HG02970 (cell line): ENCODE measurements around the gene REXO1.
"Not testable (repeated sequence)": the region's sequence is repeated elsewhere in the genome, so short reads cannot be mapped to it uniquely, and the experiment has no call there.

ENCODE experiments used
- ATAC-seq: cut with Tn5 transposase; IDR thresholded peaks from one replicate; pipeline ENCODE4 v1.9.1; 2021; ENCODE audit warnings: mild to moderate bottlenecking, moderate library complexity, moderate number of reproducible peaks; ENCODE audit not compliant: unreplicated experiment, low FRiP score

REXO1 gene, protein sequence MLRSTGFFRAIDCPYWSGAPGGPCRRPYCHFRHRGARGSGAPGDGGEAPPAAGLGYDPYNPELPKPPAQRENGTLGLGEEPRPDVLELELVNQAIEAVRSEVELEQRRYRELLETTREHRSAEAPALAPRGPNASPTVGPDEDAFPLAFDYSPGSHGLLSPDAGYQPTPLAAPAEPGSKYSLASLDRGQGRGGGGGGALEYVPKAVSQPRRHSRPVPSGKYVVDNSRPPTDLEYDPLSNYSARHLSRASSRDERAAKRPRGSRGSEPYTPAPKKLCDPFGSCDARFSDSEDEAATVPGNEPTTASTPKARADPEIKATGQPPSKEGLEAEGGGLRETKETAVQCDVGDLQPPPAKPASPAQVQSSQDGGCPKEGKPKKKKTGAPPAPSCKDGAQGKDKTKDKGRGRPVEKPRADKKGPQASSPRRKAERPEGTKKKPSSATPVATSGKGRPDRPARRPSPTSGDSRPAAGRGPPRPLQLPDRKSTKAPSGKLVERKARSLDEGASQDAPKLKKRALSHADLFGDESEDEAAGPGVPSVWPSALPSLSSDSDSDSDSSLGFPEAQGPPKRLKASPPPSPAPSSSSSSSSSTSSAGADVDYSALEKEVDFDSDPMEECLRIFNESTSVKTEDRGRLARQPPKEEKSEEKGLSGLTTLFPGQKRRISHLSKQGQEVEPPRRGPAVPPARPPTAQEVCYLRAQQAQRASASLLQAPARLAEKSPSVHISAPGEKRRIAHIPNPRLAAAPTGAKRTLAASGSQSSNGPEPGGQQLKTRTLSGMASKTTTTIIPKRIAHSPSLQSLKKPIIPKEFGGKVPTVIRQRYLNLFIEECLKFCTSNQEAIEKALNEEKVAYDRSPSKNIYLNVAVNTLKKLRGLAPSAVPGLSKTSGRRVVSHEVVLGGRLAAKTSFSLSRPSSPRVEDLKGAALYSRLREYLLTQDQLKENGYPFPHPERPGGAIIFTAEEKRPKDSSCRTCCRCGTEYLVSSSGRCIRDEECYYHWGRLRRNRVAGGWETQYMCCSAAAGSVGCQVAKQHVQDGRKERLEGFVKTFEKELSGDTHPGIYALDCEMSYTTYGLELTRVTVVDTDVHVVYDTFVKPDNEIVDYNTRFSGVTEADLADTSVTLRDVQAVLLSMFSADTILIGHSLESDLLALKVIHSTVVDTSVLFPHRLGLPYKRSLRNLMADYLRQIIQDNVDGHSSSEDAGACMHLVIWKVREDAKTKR

DNA sequence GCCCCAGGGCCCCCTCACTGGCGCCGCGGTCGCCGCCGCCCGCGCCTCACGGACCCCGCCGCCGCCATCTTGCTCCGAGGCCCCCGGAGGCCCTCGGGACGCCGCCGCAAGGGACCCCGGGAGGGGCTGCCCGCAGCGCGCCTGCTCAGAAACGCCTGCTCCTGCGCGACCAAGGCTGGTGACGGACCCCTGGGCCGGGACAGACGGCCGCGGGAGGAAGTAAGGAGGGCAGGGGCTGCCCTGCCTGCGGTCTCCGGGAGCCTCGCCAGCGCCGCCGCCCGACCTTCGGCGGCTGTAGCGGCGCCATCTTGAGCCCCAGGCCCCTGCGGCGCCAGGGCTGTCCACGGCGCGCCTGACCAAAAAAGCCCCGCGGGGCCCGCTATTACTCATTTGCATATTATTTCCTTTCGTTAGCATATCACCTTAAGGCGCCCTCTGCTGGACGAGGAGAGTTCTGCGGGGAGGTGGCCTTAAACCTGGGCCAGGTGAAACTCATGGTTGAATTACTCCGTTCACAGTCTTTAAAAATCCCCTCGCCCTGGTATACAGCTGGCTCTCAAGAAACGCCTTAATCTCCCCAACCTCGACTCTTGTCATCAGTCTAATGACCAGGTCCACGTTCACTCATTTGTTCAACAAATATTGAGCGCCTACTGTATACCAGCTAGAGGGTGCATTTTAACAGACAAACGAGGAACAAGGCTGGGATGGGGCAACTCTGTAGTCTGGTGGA lies at the start of gene REXO1:
TSS of gene REXO1 (minus strand) at position 85 of the 733 bp plus-strand sequence. CDS start 125 bp downstream, outside the sequence.
- ATAC-seq, result peak; percentile 72

DNA sequence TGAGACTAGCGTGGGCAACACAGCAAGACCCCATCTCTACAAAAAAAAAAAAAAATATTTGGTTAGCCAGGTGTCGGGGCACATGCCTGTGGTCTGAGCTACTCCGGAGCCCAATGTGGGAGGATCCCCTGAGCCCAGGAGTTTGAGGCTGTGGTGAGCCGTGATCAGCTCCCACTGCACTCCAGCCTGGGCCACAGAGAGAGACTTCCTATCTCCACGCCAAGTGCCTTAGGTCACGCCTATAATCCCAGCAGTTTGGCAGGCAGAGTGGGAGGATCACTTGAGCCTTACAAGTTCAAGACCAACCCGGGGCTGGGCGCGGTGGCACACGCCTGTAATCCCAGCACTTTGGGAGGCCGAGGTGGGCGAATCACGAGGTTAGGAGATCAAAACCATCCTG lies 48.2 kb upstream of the REXO1 start:
- ATAC-seq, result no peak

DNA sequence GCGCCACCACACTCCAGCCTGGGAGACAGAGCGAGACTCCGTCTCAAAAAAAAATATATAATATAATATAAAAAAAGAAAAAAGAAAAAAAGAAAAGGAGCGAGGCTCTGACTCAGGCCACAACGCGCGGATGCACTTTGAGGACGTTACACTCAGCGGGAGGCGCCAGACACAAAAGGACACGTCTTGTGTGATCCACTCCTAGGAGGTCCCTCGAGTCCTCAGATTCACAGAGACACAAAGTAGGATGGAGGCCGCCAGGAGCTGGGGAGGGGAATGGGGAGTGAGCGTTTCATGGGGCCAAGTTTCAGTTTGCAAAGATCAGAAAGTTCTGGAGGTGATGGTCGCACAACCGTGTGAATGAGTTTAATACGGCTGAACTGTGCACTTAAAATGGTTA lies 45.5 kb upstream of the REXO1 start:
- ATAC-seq, result no peak

DNA sequence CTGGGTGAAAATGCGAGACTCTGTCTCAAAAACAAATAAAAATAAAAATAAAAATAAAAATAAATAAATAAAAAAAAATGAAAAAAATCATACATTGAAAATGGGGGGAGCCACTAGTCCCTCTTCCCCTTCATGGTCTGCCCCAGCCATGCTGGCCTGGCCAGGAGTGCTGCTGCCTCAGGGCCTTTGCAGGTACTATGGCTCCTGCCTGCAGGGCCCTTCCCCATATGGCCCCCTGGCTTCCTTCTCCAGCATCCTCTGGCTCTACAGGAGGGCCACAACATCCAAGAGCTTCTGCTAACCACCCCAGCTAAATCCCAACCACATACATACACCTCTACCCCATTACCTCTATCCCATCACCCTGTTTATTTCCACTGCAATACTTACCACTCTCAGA lies 41.6 kb upstream of the REXO1 start:
- ATAC-seq, result no peak

DNA sequence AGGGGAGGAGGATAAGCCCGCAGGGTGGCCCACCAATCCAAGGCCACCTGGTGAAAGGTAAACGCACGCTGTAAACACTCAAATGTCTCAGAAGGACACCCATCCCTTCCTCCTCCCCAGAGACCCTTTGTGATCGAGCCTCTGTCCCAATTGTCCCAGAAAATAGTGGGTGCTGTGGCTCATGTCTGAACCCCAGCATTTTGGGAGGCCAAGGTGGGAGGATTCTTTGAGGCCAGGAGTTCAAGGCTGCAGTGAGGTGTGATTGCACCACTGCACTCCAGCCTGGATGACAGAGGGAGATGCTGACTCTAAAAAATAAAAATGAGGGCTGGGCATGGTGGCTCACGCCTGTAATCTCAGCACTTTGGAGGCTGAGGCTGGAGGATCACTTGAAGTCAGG lies 40.1 kb upstream of the REXO1 start:
- ATAC-seq, result no peak

DNA sequence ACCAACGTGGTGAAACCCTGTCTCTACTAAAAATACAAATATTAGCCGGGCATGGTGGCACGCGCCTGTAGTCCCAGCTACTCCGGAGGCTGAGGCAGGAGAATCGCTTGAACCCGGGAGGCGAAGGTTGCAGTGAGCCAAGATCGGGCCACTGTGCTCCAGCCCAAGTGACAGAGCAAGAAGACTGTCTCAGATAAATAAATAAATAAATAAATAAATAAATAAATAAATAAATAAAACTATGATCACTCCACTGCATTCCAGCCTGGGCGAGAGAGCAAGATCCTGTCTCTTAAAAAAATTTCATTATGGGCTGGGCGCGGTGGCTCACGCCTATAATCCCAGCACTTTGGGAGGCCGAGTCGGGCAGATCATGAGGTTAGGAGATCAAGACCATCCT lies 38.1 kb upstream of the REXO1 start:
- not testable (repeated sequence) for ATAC-seq

DNA sequence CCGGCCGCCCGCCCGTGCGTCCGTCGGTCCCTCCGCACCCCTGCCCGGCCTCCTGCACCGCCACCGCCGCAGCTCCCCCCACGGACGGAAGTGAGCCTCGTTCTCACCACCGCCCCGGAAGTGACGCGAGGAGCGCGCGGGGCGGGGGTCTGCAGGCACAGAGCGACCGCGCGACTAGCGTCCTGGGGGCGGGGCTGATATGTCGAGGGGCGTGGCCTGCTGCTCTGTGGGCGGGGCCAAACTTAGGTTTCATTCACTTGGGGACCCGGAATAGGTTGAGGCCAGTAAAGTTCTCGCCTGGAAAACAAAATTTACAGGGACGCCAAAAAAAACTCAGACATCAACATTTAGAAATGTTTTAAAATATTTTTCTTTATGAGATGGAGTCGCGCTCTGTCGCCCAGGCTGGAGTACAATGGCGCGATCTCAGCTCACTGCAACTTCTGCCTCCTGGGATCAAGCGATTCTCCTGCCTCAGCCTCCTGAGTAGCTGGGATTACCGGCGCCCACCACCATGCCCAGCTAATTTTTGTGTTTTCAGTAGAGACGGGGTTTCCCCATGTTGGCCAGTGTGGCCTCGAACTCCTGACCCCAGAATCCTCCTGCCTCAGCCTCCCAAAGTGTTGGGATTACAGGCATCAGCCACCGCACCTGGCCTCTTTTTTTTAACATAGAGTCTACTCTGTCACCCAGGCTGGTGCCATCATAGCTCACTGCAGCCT lies 37.3 kb upstream of the REXO1 start, which contains the start of gene ABHD17A:
TSS of gene ABHD17A (minus strand) at position 99 of the 722 bp plus-strand sequence. CDS start 3,930 bp downstream, outside the sequence.
- ATAC-seq, result peak; percentile 87

DNA sequence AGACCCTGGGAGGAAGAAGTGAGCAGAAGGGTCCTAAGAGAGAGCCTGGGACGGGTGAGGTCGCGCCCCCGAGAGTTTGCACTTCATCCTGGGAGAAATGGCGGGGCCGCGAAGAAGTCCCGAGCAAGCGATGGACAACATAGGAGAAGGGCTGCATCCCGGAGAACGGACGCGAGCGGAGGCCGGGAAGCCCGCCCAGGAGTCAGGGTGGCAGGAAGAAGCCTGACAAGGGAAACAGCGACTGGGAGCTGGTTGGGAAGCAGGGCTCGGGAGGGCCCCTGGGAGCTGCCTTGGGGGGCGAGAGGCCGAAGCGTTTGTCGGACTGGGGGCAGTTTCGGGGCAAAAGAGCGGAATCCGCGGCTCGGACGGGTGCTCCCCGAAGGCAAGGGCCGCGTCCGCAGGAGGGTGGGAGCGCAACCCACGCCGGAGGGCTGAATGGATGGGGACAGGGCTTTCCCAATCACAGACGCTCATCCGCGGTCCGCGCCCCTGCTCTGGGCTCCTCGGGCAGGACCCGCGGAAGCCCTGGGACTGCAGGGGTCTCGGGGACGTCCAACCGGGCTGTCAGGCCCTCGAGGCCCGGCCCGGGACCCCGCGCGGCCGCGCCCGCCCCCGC lies 36.5 kb upstream of the REXO1 start:
- ATAC-seq, result peak; percentile 10

DNA sequence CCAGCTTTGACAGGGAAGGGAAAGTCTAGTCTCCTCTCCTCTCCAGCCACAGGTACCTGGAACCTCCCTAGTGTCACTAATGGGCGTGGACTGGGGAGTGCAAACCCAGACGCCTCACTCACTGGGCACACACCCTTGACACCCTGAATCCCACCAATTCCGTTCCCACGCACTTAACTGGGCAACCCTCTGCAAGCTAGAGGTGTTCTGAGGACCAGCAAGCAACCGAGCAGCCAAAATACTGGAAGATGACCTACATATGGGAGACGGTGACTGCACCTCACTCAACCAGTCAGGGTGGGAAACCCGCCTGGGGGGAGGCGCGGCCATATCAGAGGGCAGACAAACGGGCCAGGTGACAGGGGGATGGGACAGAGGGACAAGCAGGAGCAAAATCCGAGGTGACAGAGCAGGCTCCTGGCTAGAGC lies 36.0 kb upstream of the REXO1 start:
- ATAC-seq, result no peak

DNA sequence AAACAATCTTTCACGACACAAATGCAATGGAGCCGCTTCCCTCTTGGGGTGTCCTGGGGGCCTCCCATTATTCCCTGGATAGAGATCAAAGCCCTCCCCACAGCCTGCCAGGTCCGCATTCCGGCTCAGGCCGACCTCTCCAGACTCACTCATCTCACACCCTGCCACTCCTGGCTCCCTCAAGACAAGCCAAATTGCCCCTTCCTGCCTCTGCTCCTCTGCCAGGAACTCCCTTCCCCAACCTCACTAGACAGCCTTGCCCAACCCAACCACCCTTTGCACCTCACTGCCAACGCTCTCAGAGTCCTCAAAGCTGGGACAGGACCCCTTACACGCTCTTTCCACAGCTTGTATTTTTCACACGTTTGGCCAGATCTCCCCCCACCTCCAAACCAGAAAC lies 35.5 kb upstream of the REXO1 start:
- no peak for ATAC-seq

DNA sequence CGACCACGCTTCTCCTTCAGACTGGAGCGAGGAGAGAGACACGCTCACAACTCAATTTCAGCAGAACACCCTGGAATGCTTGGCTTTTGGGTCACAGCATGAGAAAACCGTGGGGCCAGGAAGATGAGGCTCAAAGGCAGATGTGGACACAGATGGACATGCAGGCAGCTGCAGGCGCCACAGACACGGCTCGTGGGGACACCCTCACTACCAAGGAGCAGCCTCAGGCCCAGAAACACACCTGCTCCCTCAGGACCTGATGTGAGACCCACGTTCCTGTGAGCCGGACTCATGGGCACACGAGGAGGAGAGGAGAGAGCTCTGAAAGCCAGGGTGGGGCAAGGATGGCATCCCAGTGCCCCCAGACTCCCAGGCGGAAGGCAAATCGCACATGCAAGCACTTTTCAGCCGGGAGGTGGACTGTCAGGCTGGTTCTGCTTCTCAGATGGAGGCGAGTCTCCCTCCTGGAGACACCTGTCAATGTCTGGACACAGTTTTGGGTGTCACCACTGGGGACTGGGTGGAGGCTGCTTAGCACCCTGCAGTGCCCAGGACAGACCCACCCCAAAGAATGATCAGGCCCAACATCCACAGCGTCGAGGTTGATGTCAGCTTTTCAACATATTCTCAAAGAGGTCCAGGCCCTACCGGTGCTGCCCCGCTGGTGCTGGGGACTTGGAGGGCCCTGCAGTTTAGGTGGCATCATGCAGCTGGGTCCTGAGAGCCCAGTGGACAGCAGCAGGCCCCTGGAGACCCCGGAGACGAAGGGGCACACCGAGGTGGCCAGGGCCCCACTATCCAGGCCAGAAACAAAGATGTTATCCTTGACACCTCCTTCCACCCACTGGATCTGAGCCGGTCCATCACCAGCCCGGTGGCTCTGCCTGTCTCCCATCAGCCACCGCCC lies 34.8 kb upstream of the REXO1 start:
- ATAC-seq, result no peak

DNA sequence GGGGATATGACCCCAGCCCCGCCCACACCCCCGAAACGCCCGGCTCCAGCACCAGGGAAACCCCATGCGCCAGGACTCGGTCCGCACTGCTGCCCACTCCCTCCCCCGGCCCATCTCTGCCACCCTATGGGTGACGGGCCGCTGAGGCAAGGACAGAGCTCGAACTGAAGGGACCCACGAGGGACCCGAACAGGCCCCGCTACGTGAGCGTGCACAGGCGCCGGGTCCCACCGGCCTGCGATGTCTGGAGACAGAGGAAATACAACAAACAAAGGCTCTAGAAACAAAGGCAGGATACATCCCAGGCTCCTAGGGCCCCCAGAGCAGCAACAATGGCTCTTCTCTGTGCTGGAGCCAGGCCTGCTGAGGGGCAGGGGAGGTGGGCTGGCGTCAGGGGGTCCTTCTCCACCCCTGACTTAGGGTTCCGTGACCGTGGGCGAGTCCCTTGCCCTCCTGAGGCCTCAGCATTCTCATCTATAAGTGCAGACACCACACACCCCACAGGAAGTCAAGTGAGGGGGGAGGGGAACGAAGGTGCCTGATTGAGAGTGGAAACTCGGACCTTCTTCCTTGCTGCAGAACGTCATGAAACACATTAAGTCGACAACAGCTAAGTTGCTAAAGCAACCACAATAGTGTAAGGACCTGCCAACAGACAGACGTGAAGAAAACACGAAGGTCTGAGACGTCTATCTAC lies 34.0 kb upstream of the REXO1 start:
- no peak for ATAC-seq

DNA sequence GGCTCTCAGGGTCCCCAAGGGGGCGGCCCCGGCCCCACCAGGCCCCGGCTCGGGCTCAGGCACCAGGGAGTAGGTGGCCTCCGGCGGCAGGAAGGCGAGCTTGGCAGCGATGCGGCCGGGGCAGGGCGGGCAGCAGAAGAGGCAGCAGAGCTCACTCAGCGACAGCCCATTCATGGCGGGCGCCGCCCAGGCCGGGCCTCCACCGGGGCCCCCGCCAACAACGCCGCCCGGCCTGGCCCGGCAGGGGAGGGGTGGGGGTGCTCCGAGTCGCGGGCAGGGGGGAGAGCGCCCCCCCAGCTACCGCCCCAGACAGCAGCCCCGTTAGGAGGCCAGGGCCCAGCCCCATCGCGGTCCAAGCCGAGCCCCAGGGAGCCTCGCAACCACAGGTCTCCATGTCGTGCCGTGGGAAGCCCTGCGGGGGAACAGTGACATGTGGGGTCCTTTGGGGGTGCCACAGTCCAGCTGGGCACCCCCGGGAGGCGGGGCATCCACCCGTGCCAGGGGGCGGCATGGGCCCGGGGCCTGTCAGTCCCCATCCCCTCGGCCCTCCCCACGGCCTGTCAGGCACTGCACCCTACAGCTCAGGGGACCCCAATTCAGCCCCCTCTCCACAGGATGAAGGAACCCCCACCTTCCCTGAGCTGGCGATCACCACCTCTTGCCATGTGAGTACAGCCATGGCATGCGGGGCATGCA lies 33.3 kb upstream of the REXO1 start:
- not testable (repeated sequence) for ATAC-seq

DNA sequence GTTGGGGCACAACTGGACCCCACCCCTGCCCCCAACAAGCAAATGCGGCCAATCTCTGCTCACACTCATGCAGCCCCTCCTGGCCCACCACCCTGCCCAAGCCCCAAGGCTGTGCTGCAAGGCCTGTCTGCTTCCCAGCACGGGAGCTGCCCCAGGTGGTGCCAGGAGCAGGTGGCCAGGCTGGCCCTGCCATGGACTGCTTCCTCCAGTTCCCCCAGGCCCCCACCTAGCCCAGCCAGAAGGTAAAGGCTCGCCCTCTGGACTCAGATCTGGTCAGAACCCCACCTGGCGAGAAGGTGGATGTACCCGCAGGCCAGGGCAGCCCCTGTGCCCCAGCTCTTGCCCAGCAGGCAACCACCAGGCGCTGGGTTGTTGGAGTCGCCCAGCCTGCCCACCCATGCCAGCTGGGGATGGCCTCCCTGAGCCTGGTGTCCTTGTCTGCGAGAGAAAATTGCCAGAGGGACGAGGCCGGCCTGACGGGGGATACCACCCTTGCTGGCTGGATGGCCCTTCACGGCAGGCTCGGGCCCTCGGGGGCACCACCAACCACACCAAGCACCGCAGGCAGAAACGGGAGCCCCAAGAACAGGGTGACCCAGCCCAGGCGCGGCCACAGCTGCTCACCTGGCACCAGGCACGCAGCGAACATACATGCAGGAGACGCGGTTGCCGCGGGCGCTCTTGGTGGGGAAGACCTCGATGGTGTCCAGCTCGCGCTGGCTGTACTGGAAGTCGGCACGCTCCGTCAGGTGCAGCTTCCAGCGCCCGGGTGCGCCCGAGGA lies 32.5 kb upstream of the REXO1 start:
- no peak for ATAC-seq

DNA sequence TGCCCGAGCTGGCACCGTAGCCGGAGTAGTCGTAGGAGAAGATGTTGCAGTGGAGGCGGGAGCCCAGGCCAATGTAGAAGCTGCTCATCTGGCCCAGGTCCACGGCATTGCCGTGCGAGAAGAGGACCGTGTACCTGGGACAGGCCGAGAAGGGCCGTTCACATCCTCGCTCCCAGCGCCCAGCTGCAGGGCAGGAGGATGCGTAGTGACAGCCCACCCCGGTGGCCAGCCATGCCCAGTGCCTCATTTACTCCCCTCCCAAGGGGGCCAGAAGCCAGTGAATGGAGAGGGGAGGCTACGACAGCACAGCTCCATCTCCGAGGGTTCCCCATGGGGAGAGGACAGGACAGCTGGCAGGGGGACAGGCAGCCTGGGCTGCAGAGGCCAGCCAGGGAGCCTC lies 31.7 kb upstream of the REXO1 start:
- not testable (repeated sequence) for ATAC-seq

DNA sequence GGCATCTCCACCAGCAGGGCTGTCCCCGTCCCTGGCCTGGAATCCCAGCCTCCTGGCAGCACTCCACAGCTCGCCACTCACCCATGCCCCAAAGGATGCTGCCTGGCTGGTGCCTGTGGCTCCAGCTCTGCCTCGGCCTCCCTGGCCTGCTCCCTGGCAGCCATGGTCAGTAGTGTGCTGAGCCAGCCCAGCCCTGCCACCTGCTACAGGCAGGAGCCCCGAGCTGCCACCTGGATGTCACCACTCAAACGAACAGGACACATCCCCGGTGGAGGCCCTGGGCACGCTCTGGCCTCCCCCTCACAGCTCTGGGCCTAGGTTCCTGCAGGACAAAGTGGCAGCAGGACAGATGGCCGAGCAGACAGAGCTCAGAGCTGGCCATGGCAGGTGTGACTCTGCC lies 30.3 kb upstream of the REXO1 start:
- not testable (repeated sequence) for ATAC-seq
